Lower leg skin (tissue), 3 donors: ENCODE data around the gene ADCY1.

Source experiments
- CTCF ChIP-seq, 3 donors: fragments of 450-650 bp; IDR thresholded peaks; one replicate each; pipeline ENCODE4 v1.5.1; 2016; ENCODE audit warnings: antibody characterized with exemption in 3 of 3, mild to moderate bottlenecking in 3 of 3, moderate library complexity in 2 of 3
- POLR2A ChIP-seq, 2 donors: fragments of 450-650 bp; IDR thresholded peaks; one replicate each; pipeline ENCODE4 v1.6.1; 2016 to 2017; ENCODE audit warnings: antibody characterized with exemption in 2 of 2, mild to moderate bottlenecking in 1 of 2, moderate library complexity in 1 of 2

GRCh38 chr7:45601094-45601493 lies 26.9 kb downstream of the ADCY1 start:
- TF ChIP-seq CTCF (IDR thresholded peaks at IDR 0.05) (no peak), POLR2A (IDR thresholded peaks at IDR 0.05) (no peak)
